HG02870 (cell line): ENCODE data around the gene LY6G6F.
A peak's percentile ranks its signal among the peaks of the same experiment; 100 is the strongest.

ENCODE experiments used
- ATAC-seq: cut with Tn5 transposase; IDR thresholded peaks from one replicate; pipeline ENCODE4 v1.9.1; 2021; ENCODE audit warnings: mild to moderate bottlenecking, moderate library complexity; ENCODE audit not compliant: unreplicated experiment

The LY6G6F gene

GRCh38 chr6:31737315-31737990 is 30.8 kb downstream of the LY6G6F start:
- no peak for ATAC-seq

GRCh38 chr6:31737991-31738979 is 31.6 kb downstream of the LY6G6F start:
- no peak for ATAC-seq

GRCh38 chr6:31739639-31740396 is 33.2 kb downstream of the LY6G6F start, which contains the start of gene MSH5:
TSS of gene MSH5 (plus strand) at chr6:31740005. CDS start at chr6:31740467, 462 bp downstream.
- ATAC-seq, result peak; percentile 72

GRCh38 chr6:31740397-31741223 is 33.9 kb downstream of the LY6G6F start:
- no peak for ATAC-seq

- ATAC-seq, result no peak
These were observed 35.1 kb downstream of the LY6G6F start for GRCh38 chr6:31741815-31742214.

- no peak for ATAC-seq
These were observed 36.2 kb downstream of the LY6G6F start for GRCh38 chr6:31742894-31743293.

GRCh38 chr6:31744422-31744821 is 37.8 kb downstream of the LY6G6F start:
- ATAC-seq, result no peak

GRCh38 chr6:31749301-31750036 is 42.8 kb downstream of the LY6G6F start:
- no peak for ATAC-seq

GRCh38 chr6:31750411-31751022 is 43.9 kb downstream of the LY6G6F start:
- no peak for ATAC-seq

GRCh38 chr6:31752739-31753319 is 46.2 kb downstream of the LY6G6F start:
- ATAC-seq, result no peak

- no peak for ATAC-seq
These were observed 51.6 kb downstream of the LY6G6F start for GRCh38 chr6:31758281-31758680.
